A673 (cell line): ENCODE measurements around the gene MED12L. TPM values are rescaled to one million over a fixed set of nuclear protein-coding genes. Genes with fewer than 3 reads are reported as not detected.
"Not testable (repeated sequence)": the region's sequence is repeated elsewhere in the genome, so short reads cannot be mapped to it uniquely, and the experiment has no call there.

Source experiments
- BruUV-seq: library from RNA; stranded (reverse); fragments of 400-500 nt; replicated peaks from 2 replicates; lab custom pipeline; 2021; lab: Mats Ljungman, UMichigan
- CTCF ChIA-PET: fragments of 300-600 bp; sonication (Branson Sonifier 250); formaldehyde crosslinking; loops from one replicate; lab custom pipeline; 2022; ENCODE audit warnings: antibody characterized with exemption; lab: Charles Lee
- POLR2A ChIA-PET: fragments of 300-600 bp; sonication (Branson Sonifier 250); formaldehyde crosslinking; loops from one replicate; lab custom pipeline; 2022; ENCODE audit warnings: antibody characterized with exemption; ENCODE audit not compliant: low non-redundant PET; lab: Charles Lee
- DNase-seq: peaks from one replicate; pipeline ENCODE4 v3.0.0-alpha.2; 2015; ENCODE audit warnings: low spot score
- H3K27ac ChIP-seq: fragments of 200-600 bp; sonication (generic); 2 replicates; pipeline ENCODE4 v1.5.1; 2016; ENCODE audit warnings: mixed run types, low read depth, mild to moderate bottlenecking, mixed read lengths, antibody characterized with exemption, low read length; ENCODE audit not compliant: poor library complexity, severe bottlenecking
- H3K27me3 ChIP-seq: fragments of 200-600 bp; sonication (generic); replicated peaks from 2 replicates; pipeline ENCODE4 v1.6.1; 2017; ENCODE audit warnings: mixed run types, low read depth, mild to moderate bottlenecking, mixed read lengths, antibody characterized with exemption, low read length; ENCODE audit not compliant: insufficient read depth, poor library complexity
- H3K36me3 ChIP-seq: fragments of 200-600 bp; sonication (generic); 2 replicates; pipeline ENCODE4 v1.6.1; 2016; ENCODE audit warnings: mixed run types, mild to moderate bottlenecking, mixed read lengths, antibody characterized with exemption, low read length; ENCODE audit not compliant: insufficient read depth, poor library complexity, severe bottlenecking
- H3K4me1 ChIP-seq: fragments of 200-600 bp; sonication (generic); 2 replicates; pipeline ENCODE4 v1.6.1; 2017; ENCODE audit warnings: mixed run types, mild to moderate bottlenecking, mixed read lengths, antibody characterized with exemption, low read length; ENCODE audit not compliant: insufficient read depth, poor library complexity, severe bottlenecking
- H3K4me3 ChIP-seq: fragments of 200-600 bp; sonication (generic); 2 replicates; pipeline ENCODE4 v1.5.1; 2016; ENCODE audit warnings: low read depth, mixed run types, mild to moderate bottlenecking, mixed read lengths, low read length; ENCODE audit not compliant: poor library complexity, severe bottlenecking
- H3K9me3 ChIP-seq: fragments of 200-600 bp; sonication (generic); 2 replicates; pipeline ENCODE4 v1.6.1; 2016; ENCODE audit warnings: mixed run types, low read depth, mild to moderate bottlenecking, mixed read lengths, antibody characterized with exemption, low read length; ENCODE audit not compliant: poor library complexity, severe bottlenecking
- CTCF ChIP-seq: fragments of 300-800, 200-600 bp; sonication (generic); conservative IDR thresholded peaks from 2 replicates; pipeline ENCODE4 v1.5.1; 2017; ENCODE audit warnings: low read depth, mild to moderate bottlenecking, antibody characterized with exemption, low read length, moderate library complexity, mixed read lengths
- EZH2 ChIP-seq: fragments of 200-600 bp; sonication (generic); IDR thresholded peaks from 2 replicates; pipeline ENCODE4 v1.6.1; 2017; ENCODE audit warnings: borderline replicate concordance, low read depth, mild to moderate bottlenecking, mixed read lengths, antibody characterized with exemption, low read length; ENCODE audit not compliant: poor library complexity, severe bottlenecking
- intact Hi-C: fragments of 100-400 bp; cut with micrococcal nuclease; formaldehyde crosslinking; loops from one replicate; pipeline ENCODE4 v1.10.0; 2022; ENCODE audit not compliant: unreplicated experiment
- total RNA-seq: library from RNA; stranded (reverse); gene quantifications from 2 replicates; pipeline ENCODE4 v1.2.3, GENCODE V29; 2021

The MED12L gene
- total RNA-seq, 1 experiment from 2014 or later, result 0.71 TPM

- H3K9me3 ChIP-seq, result no peaks in the 10 kb centered on the region
- no peak overlapping the region for H3K27ac ChIP-seq
- intact Hi-C loops, result no loop called here
- TF ChIP-seq CTCF, result no peak
- no peak for TF ChIP-seq EZH2
- ChIA-PET POLR2A (no interaction called here), CTCF (no interaction called here)
- H3K27me3 ChIP-seq, result no peaks in the 10 kb centered on the region
- no TSS peak for BruUV-seq
- no peaks in the 10 kb centered on the region for H3K4me1 ChIP-seq
- no peak overlapping the region for H3K4me3 ChIP-seq
- DNase-seq, result no peak
- H3K36me3 ChIP-seq, result no peaks in the 10 kb centered on the region
These were observed 151.3 kb downstream of the MED12L start for GRCh38 chr3:151236736-151237135.

GRCh38 chr3:151242006-151242405 lies 156.5 kb downstream of the MED12L start:
- BruUV-seq, H3K27me3 ChIP-seq, H3K4me3 ChIP-seq, POLR2A ChIA-PET, DNase-seq, H3K4me1 ChIP-seq, H3K36me3 ChIP-seq, H3K27ac ChIP-seq, CTCF ChIA-PET, H3K9me3 ChIP-seq, intact Hi-C loops: not testable (repeated sequence)

- Histone ChIP-seq H3K36me3 (no peaks in the 10 kb centered on the region), H3K27ac (no peak overlapping the region), H3K4me3 (no peak overlapping the region), H3K27me3 (no peaks in the 10 kb centered on the region), H3K4me1 (no peaks in the 10 kb centered on the region), H3K9me3 (no peaks in the 10 kb centered on the region)
- POLR2A ChIA-PET, result interaction anchor here (0.6 kb wide), 1 partner anchor 29 kb away, joined by 5 read pairs; no protein-coding TSS in a partner anchor
- CTCF ChIA-PET, result no interaction called here
- BruUV-seq, result no TSS peak
- DNase-seq, result no peak
- intact Hi-C loops, result no loop called here
- TF ChIP-seq CTCF, result no peak
- no peak for TF ChIP-seq EZH2
These were observed 163.4 kb downstream of the MED12L start for GRCh38 chr3:151248772-151249337.

- CTCF ChIA-PET, result no interaction called here
- Histone ChIP-seq H3K4me3 (no peak overlapping the region), H3K27me3 (no peaks in the 10 kb centered on the region), H3K27ac (no peak overlapping the region), H3K36me3 (no peaks in the 10 kb centered on the region), H3K9me3 (no peaks in the 10 kb centered on the region), H3K4me1 (no peaks in the 10 kb centered on the region)
- intact Hi-C loops, result no loop called here
- no peak for TF ChIP-seq CTCF
- TF ChIP-seq EZH2, result no peak
- DNase-seq, result no peak
- no TSS peak for BruUV-seq
- POLR2A ChIA-PET, result no interaction called here
These were observed 171.3 kb downstream of the MED12L start for GRCh38 chr3:151256749-151257148.
